Measurements from ENCODE around the gene CAST.

Gene CAST

DNA sequence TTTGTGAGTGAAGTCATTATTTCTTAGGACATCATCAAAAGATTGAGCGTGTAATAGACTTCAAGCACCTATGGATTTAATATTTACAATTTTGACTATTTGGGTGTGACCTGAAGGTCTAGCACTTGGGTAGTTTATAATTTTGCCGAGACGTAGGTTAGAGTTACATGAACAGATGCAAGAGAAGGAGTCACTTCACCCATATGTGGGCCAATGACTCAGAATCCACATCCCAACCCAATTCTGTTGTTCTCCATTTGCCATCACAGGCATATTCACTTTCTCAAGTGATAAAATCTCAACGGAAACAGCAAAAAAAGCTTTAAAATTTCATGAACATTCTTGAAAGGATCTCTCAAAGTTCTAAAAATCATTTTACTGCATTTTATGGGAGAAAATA is 157.6 kb downstream of the CAST start:
- Histone ChIP-seq H4K20me1 (ENCODE audit: control insufficient read depth, insufficient read depth, low read depth, low read length) (no peaks in the 10 kb centered on the region), H3K27me3 (ENCODE audit: control insufficient read depth, low read length) (0 out of 2 replicates have a peak, but pooled peaks cover 4% of the 10 kb centered on the region), H3F3A (ENCODE audit: control insufficient read depth, insufficient read depth) (no peaks in the 10 kb centered on the region), H3K36me3 (ENCODE audit: control insufficient read depth, low read length) (no peaks in the 10 kb centered on the region), H3K9me2 (replicated peaks; ENCODE audit: control insufficient read depth, low read length) (no peaks in the 10 kb centered on the region), H3K9me3 (ENCODE audit: control insufficient read depth, insufficient read depth, low read length) (no peaks in the 10 kb centered on the region), H3K4me2 (ENCODE audit: low read length) (no peak overlapping the region), H3K4me3 (ENCODE audit: low read length) (no peak overlapping the region), H3K4me1 (ENCODE audit: control insufficient read depth, low read length) (peaks cover 23% of the 10 kb centered on the region), H3K79me2 (ENCODE audit: control insufficient read depth, low read length) (no peaks in the 10 kb centered on the region), H3K27ac (ENCODE audit: low read depth, low read length) (no peak overlapping the region)
- no peak for TF ChIP-seq EZH2phosphoT487 (IDR thresholded peaks at IDR 0.05; ENCODE audit: borderline replicate concordance, low read length)
- TF ChIP-seq, protein P1, sequence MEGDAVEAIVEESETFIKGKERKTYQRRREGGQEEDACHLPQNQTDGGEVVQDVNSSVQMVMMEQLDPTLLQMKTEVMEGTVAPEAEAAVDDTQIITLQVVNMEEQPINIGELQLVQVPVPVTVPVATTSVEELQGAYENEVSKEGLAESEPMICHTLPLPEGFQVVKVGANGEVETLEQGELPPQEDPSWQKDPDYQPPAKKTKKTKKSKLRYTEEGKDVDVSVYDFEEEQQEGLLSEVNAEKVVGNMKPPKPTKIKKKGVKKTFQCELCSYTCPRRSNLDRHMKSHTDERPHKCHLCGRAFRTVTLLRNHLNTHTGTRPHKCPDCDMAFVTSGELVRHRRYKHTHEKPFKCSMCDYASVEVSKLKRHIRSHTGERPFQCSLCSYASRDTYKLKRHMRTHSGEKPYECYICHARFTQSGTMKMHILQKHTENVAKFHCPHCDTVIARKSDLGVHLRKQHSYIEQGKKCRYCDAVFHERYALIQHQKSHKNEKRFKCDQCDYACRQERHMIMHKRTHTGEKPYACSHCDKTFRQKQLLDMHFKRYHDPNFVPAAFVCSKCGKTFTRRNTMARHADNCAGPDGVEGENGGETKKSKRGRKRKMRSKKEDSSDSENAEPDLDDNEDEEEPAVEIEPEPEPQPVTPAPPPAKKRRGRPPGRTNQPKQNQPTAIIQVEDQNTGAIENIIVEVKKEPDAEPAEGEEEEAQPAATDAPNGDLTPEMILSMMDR (IDR thresholded peaks at IDR 0.05; ENCODE audit: low read depth, low read length, poor library complexity, severe bottlenecking), result no peak

DNA sequence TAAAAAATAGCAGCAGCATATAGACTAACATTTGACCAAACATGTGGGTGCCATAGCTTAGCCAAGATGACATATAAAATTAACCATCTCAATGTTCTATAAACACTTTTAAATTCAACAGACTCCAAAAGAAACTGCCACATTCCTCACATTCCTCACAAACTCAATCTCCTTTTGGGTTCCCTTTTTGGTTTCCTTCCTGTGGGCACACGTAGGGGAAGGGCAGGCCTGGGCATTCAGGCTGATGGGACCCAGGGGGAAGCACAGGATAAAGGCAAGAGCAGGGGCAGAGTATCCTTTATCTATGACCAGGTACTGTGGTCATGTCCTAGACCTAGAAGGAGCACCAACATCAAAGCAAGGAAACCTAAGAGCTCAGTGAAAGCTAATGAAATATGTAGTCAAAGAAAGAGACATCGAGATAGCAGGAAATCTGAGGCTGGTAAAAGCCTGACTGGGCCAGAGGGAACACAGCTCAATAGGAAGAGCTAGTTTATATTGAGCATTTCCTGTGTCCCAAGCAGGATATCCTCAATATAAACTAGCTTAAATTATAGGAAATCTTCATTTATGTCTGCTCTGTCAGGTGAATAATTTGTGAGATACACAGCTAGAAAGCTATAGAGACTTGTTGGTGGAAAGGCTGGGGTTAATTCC is 159.2 kb downstream of the CAST start:
- Histone ChIP-seq H3K4me2 (ENCODE audit: low read length) (no peak overlapping the region), H3K27ac (ENCODE audit: low read depth, low read length) (no peak overlapping the region), H3K9me3 (ENCODE audit: control insufficient read depth, insufficient read depth, low read length) (no peaks in the 10 kb centered on the region), H3K9me2 (replicated peaks; ENCODE audit: control insufficient read depth, low read length) (no peaks in the 10 kb centered on the region), H3K79me2 (ENCODE audit: control insufficient read depth, low read length) (no peaks in the 10 kb centered on the region), H3F3A (ENCODE audit: control insufficient read depth, insufficient read depth) (no peaks in the 10 kb centered on the region), H4K20me1 (ENCODE audit: control insufficient read depth, insufficient read depth, low read depth, low read length) (no peaks in the 10 kb centered on the region), H3K4me1 (ENCODE audit: control insufficient read depth, low read length) (peaks cover 18% of the 10 kb centered on the region), H3K27me3 (ENCODE audit: control insufficient read depth, low read length) (peaks cover 9% of the 10 kb centered on the region), H3K36me3 (ENCODE audit: control insufficient read depth, low read length) (no peaks in the 10 kb centered on the region), H3K4me3 (ENCODE audit: low read length) (no peak overlapping the region)
- TF ChIP-seq EZH2phosphoT487 (IDR thresholded peaks at IDR 0.05; ENCODE audit: borderline replicate concordance, low read length), result no peak

DNA sequence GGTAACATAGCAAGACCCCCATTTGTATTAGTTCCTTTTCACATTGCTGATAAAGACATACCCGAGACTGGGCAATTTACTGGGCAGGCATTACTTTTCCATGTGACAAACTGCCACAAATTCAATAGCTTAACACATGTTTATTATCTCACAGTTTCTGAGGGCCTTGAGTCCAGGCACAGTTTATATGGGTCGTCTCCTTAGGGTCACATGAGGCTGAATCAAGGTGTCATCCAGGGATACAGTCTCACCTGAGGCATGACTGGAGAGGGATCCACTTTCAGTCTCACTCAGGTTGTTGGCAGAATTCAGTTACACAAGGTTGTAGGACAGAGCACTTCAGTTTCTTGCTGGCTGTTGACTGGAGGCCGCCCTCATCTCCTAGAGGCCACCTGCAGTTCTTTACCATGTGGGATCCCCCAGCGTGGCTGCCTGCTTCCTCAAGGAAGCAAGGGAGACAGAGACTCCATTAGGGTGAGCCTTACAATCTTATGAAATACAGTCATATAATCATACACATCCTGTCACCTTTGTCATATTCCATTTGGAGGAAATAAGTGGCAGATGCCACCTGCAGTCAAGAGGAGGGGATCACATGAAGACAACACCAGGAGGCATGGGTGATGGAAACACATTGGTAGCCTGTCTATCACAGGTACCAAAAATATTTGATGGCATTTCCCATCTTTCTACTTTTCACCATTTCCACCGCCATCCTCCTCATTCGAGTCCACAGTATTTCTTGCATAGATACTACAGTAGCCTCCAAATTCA is 160.7 kb downstream of the CAST start:
- peaks cover 9% of the 10 kb centered on the region for H3K27me3 ChIP-seq (ENCODE audit: control insufficient read depth, low read length)
- no peaks in the 10 kb centered on the region for H3K9me3 ChIP-seq (ENCODE audit: control insufficient read depth, insufficient read depth, low read length)
- H4K20me1 ChIP-seq (ENCODE audit: control insufficient read depth, insufficient read depth, low read depth, low read length), result no peaks in the 10 kb centered on the region
- no peak for TF ChIP-seq EZH2phosphoT487 (IDR thresholded peaks at IDR 0.05; ENCODE audit: borderline replicate concordance, low read length)
- TF ChIP-seq, protein P1 (IDR thresholded peaks at IDR 0.05; ENCODE audit: low read depth, low read length, poor library complexity, severe bottlenecking), result no peak
- H3K27ac ChIP-seq (ENCODE audit: low read depth, low read length), result no peak overlapping the region
- peaks cover 8% of the 10 kb centered on the region for H3K4me1 ChIP-seq (ENCODE audit: control insufficient read depth, low read length)
- no peaks in the 10 kb centered on the region for H3K9me2 ChIP-seq (replicated peaks; ENCODE audit: control insufficient read depth, low read length)
- no peak overlapping the region for H3K4me2 ChIP-seq (ENCODE audit: low read length)
- H3F3A ChIP-seq (ENCODE audit: control insufficient read depth, insufficient read depth), result no peaks in the 10 kb centered on the region
- H3K79me2 ChIP-seq (ENCODE audit: control insufficient read depth, low read length), result no peaks in the 10 kb centered on the region
- no peak overlapping the region for H3K4me3 ChIP-seq (ENCODE audit: low read length)
- no peaks in the 10 kb centered on the region for H3K36me3 ChIP-seq (ENCODE audit: control insufficient read depth, low read length)

DNA sequence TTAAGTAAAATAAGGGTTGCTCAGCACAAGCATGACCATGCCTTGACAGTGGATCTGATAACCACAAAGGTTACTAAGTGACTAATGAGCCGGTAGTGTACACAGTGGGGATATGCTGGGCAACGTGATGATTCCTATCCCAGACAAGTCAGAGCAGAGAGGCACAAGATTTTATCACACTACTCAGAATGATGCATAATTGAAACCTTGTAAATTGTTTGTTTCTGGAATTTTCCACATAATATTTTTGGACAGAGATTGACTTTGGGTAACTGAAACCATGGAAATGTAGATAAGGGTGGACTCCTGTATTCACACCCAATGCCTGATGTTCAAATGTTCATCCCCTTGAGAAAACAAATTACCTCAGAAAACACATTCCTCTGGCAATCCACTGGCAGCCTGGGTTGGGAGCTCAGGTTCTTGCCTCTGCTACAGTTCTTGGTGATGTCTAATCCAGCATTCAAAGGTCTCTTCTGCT is 161.8 kb downstream of the CAST start:
- H3K4me3 ChIP-seq (ENCODE audit: low read length), result no peak overlapping the region
- no peaks in the 10 kb centered on the region for H4K20me1 ChIP-seq (ENCODE audit: control insufficient read depth, insufficient read depth, low read depth, low read length)
- peaks cover 8% of the 10 kb centered on the region for H3K4me1 ChIP-seq (ENCODE audit: control insufficient read depth, low read length)
- TF ChIP-seq, protein P1 (IDR thresholded peaks at IDR 0.05; ENCODE audit: low read depth, low read length, poor library complexity, severe bottlenecking), result no peak
- no peak for TF ChIP-seq EZH2phosphoT487 (IDR thresholded peaks at IDR 0.05; ENCODE audit: borderline replicate concordance, low read length)
- H3K27ac ChIP-seq (ENCODE audit: low read depth, low read length), result no peak overlapping the region
- peaks cover 9% of the 10 kb centered on the region for H3K27me3 ChIP-seq (ENCODE audit: control insufficient read depth, low read length)
- H3F3A ChIP-seq (ENCODE audit: control insufficient read depth, insufficient read depth), result no peaks in the 10 kb centered on the region
- no peak overlapping the region for H3K4me2 ChIP-seq (ENCODE audit: low read length)
- H3K79me2 ChIP-seq (ENCODE audit: control insufficient read depth, low read length), result no peaks in the 10 kb centered on the region
- no peaks in the 10 kb centered on the region for H3K9me2 ChIP-seq (replicated peaks; ENCODE audit: control insufficient read depth, low read length)
- H3K36me3 ChIP-seq (ENCODE audit: control insufficient read depth, low read length), result no peaks in the 10 kb centered on the region
- H3K9me3 ChIP-seq (ENCODE audit: control insufficient read depth, insufficient read depth, low read length), result no peaks in the 10 kb centered on the region
